ENCODE measurements around the gene ARHGAP28. TPM values are rescaled to one million over a fixed set of nuclear protein-coding genes. Genes with fewer than 3 reads are reported as not detected.

ARHGAP28 gene
- total RNA-seq, 1 donor from 2014 or later: not detected

DNA sequence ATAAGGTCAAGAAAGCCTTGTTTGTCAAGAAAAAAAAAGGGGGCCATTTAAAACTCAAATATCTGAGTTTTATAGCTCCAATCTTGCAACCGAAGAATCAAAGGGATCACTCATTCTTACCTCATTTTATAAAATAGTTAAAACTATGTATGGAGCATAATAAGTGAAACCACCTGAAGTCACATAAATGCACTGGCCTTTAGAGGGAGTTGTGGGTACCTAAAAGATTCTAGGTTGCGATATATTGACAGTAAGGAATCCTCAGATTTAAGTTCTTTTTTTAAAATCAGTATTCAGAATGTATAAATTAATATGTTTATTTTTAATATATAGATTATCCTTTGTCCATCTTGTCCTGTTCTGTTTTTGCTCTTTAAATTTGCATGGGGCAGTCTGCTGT lies 3.4 kb downstream of the ARHGAP28 start:
- no peaks in the 10 kb centered on the region for H3K36me3 Mint-ChIP-seq (ENCODE audit: low read depth)
- peaks cover 2% of the 10 kb centered on the region for H3K9me3 Mint-ChIP-seq
- POLR2A ChIA-PET: no interaction called here
- H3K27ac Mint-ChIP-seq: no peak overlapping the region
- H3K4me1 Mint-ChIP-seq: peaks cover 8% of the 10 kb centered on the region
- no peak overlapping the region for H3K4me3 Mint-ChIP-seq
- intact Hi-C loops (cut with micrococcal nuclease): no loop called here
- TF ChIP-seq, protein P1, sequence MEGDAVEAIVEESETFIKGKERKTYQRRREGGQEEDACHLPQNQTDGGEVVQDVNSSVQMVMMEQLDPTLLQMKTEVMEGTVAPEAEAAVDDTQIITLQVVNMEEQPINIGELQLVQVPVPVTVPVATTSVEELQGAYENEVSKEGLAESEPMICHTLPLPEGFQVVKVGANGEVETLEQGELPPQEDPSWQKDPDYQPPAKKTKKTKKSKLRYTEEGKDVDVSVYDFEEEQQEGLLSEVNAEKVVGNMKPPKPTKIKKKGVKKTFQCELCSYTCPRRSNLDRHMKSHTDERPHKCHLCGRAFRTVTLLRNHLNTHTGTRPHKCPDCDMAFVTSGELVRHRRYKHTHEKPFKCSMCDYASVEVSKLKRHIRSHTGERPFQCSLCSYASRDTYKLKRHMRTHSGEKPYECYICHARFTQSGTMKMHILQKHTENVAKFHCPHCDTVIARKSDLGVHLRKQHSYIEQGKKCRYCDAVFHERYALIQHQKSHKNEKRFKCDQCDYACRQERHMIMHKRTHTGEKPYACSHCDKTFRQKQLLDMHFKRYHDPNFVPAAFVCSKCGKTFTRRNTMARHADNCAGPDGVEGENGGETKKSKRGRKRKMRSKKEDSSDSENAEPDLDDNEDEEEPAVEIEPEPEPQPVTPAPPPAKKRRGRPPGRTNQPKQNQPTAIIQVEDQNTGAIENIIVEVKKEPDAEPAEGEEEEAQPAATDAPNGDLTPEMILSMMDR (IDR thresholded peaks at IDR 0.05): no peak
- ATAC-seq (ENCODE audit: low read depth): no peak
- peaks cover 23% of the 10 kb centered on the region for H3K27me3 Mint-ChIP-seq
- DNase-seq: no peak
- CTCF ChIA-PET: no interaction called here

DNA sequence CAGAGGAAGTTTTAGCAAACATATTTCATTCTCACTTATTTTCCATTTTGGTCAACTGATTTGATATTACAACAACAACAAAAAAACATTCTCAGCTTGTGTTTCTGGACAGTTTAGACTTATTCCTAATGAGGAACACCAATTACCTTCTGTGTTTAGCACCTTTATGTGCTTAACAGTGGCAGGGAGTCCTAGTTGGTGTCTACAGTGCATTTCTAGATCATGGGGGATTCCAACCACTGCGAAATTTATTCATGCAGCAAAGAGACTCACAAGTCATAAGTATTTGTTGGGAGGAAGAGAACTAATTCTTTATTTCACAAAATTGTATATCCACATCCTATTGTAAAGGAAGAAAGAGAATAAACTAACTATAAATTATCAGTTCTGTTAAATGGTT lies 4.2 kb downstream of the ARHGAP28 start:
- peaks cover 15% of the 10 kb centered on the region for H3K27me3 Mint-ChIP-seq
- peaks cover 2% of the 10 kb centered on the region for H3K9me3 Mint-ChIP-seq
- ChIA-PET POLR2A (no interaction called here), CTCF (no interaction called here)
- peaks cover 8% of the 10 kb centered on the region for H3K4me1 Mint-ChIP-seq
- H3K27ac Mint-ChIP-seq: no peak overlapping the region
- intact Hi-C loops (cut with micrococcal nuclease): no loop called here
- DNase-seq: no peak
- TF ChIP-seq, protein P1 (IDR thresholded peaks at IDR 0.05): no peak
- no peak for ATAC-seq (ENCODE audit: low read depth)
- no peak overlapping the region for H3K4me3 Mint-ChIP-seq
- no peaks in the 10 kb centered on the region for H3K36me3 Mint-ChIP-seq (ENCODE audit: low read depth)

DNA sequence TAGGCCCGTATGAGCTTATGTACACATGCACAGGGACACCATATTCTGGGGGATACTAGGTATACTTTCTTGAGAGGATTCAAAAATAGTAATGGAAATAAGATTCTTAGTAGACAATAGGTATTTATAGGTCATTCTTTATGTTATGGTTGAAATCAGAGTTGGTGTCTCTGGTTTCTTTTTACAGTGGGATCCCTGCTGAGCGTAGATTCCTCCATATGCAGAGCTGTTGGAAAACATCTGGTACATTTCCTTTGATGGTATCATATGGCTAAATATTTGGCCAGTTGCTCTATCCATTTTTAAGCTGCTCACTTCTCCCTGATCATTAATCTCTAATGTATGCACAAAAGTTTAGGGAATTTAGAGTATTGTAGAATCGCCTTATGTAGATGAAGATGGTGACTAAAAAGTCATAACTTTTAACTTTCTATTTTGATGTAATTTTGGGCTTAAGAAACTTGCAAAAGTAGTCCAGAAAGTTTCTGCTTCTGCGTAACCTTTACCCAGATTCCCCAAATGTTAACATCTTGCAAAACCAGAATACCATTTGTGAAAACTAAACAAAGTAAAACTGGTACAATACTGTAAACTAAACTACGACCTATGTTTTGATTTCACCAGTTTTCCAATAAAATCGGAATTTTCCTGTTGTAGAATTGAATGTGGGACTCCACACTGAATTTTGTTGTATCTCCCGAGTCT lies 5.4 kb downstream of the ARHGAP28 start:
- no peak for ATAC-seq (ENCODE audit: low read depth)
- Mint-ChIP-seq H3K36me3 (ENCODE audit: low read depth) (no peaks in the 10 kb centered on the region), H3K4me3 (no peak overlapping the region), H3K9me3 (peaks cover 2% of the 10 kb centered on the region), H3K27me3 (peaks cover 9% of the 10 kb centered on the region), H3K27ac (no peak overlapping the region), H3K4me1 (peaks cover 1% of the 10 kb centered on the region)
- intact Hi-C loops (cut with micrococcal nuclease): no loop called here
- no peak for DNase-seq
- POLR2A ChIA-PET: no interaction called here
- CTCF ChIA-PET: no interaction called here
- TF ChIP-seq, protein P1 (IDR thresholded peaks at IDR 0.05): no peak

DNA sequence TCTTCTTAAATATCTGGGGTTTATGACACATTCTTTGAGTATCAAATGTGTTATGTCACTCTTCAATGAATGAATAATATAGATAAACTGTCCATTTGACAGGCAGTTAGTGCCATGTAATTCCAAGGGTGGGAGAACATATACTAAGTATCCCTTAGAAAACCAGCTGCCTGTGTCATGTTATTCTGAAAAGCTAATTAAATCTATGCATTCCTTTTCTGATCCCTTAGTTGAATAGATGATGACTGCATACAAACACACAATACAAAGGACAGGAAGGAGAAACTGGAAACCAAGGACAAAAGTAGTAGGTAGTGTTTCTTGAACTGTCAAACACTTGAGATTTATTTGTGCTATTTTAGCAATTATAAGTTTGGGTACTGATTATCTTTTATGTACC lies 8.3 kb downstream of the ARHGAP28 start:
- TF ChIP-seq, protein P1 (IDR thresholded peaks at IDR 0.05): no peak
- no peak for ATAC-seq (ENCODE audit: low read depth)
- ChIA-PET CTCF (no interaction called here), POLR2A (no interaction called here)
- no peak for DNase-seq
- Mint-ChIP-seq H3K27ac (no peak overlapping the region), H3K36me3 (ENCODE audit: low read depth) (no peaks in the 10 kb centered on the region), H3K27me3 (no peaks in the 10 kb centered on the region), H3K4me1 (no peaks in the 10 kb centered on the region), H3K9me3 (peaks cover 2% of the 10 kb centered on the region), H3K4me3 (no peak overlapping the region)
- intact Hi-C loops (cut with micrococcal nuclease): no loop called here

DNA sequence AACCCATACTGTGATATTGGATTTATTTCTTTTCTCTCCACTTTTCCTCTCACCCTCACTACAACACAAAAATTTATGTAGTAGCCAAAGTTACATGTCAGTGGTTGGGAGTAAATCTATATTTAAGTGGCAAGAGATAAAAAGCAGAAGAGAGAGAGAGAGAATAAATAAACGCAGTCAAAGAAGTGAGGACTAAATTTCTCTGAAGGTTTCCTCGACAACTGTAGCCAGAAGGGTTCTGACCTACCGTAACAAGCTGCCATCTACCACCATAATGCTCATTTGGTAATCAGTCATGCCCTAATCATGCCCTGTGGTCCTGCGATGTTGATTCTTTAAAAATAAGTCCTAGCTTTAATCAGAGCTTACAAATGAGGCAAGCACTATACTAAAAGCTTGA lies 9.1 kb downstream of the ARHGAP28 start:
- Mint-ChIP-seq H3K4me1 (no peaks in the 10 kb centered on the region), H3K4me3 (no peak overlapping the region), H3K36me3 (ENCODE audit: low read depth) (no peaks in the 10 kb centered on the region), H3K27me3 (no peaks in the 10 kb centered on the region), H3K27ac (no peak overlapping the region), H3K9me3 (peaks cover 2% of the 10 kb centered on the region)
- CTCF ChIA-PET: no interaction called here
- intact Hi-C loops (cut with micrococcal nuclease): no loop called here
- TF ChIP-seq, protein P1 (IDR thresholded peaks at IDR 0.05): no peak
- DNase-seq: no peak
- POLR2A ChIA-PET: no interaction called here
- no peak for ATAC-seq (ENCODE audit: low read depth)
